ENCODE measurements around the gene MSTN. TPM values are rescaled to one million over a fixed set of nuclear protein-coding genes. Genes with fewer than 3 reads are reported as not detected.

MSTN gene
- 0.17 and 0.29 TPM in 2 replicates for total RNA-seq

GRCh38 chr2:190062601-190063000 lies at the start of gene MSTN:
Gene MSTN, minus strand, starts transcription at chr2:190062729. Its CDS starts 133 bp downstream, at chr2:190062596.

Data from smooth muscle cell of trachea (primary cell).